Upper lobe of right lung (tissue), 1 donor: ENCODE results near the gene SPATA6L. TPM values are rescaled to one million over a fixed set of nuclear protein-coding genes. Genes with fewer than 3 reads are reported as not detected.
"Not testable (repeated sequence)": the region's sequence is repeated elsewhere in the genome, so short reads cannot be mapped to it uniquely, and the experiment has no call there.

ENCODE experiments used
- ATAC-seq: fragments of 200-7000 bp; cut with Tn5 transposase; one replicate; pipeline ENCODE4 v1.9.1; 2020; ENCODE audit warnings: mild to moderate bottlenecking, moderate library complexity
- DNase-seq: peaks from one replicate; pipeline ENCODE4 v3.0.0-alpha.2; 2020
- H3K27ac ChIP-seq: fragments of 200-600 bp; one replicate; pipeline ENCODE4 v1.8.0; 2022
- H3K27me3 ChIP-seq: fragments of 200-600 bp; one replicate; pipeline ENCODE4 v1.8.0; 2022; ENCODE audit warnings: mild to moderate bottlenecking
- H3K36me3 ChIP-seq: fragments of 200-600 bp; one replicate; pipeline ENCODE4 v1.8.0; 2022
- H3K4me1 ChIP-seq: fragments of 200-600 bp; one replicate; pipeline ENCODE4 v1.8.0; 2022
- H3K4me3 ChIP-seq: fragments of 200-600 bp; one replicate; pipeline ENCODE4 v1.8.0; 2022; ENCODE audit warnings: mild to moderate bottlenecking
- H3K9me3 ChIP-seq: fragments of 200-600 bp; one replicate; pipeline ENCODE4 v1.8.0; 2022
- CTCF ChIP-seq: fragments of 200-600 bp; IDR thresholded peaks from one replicate; pipeline ENCODE4 v1.8.0; 2022; ENCODE audit warnings: antibody characterized with exemption
- intact Hi-C: fragments of 100-400 bp; cut with DNase I; formaldehyde crosslinking; loops from one replicate; pipeline ENCODE4 v1.11.0; 2022
- total RNA-seq: library from RNA; stranded (reverse); fragmentation: NEBNext Ultra II Directional; extraction: Animal tissue kit (Norgen Biotek cat#: 25700); gene quantifications from one replicate; pipeline ENCODE4 v1.2.1, GENCODE V29; 2021
- donor health status: DM: no; HTN: yes; CAD: no; lungs with severe emphysema.

SPATA6L gene
- total RNA-seq, 1 donor from 2014 or later = 12.6 TPM

- intact Hi-C loops = no loop called here
- ATAC-seq = no peak
- DNase-seq = no peak
- H3K27ac ChIP-seq = no peak overlapping the region
- H3K36me3 ChIP-seq = no peaks in the 10 kb centered on the region
- no peaks in the 10 kb centered on the region for H3K9me3 ChIP-seq
- no peaks in the 10 kb centered on the region for H3K27me3 ChIP-seq
- H3K4me1 ChIP-seq = peaks cover 37% of the 10 kb centered on the region
- no peak overlapping the region for H3K4me3 ChIP-seq
- no peak for TF ChIP-seq CTCF
Measured at GRCh38 chr9:4661165-4661564, 5.1 kb downstream of the SPATA6L start.

- H3K9me3 ChIP-seq, intact Hi-C loops, H3K27me3 ChIP-seq, DNase-seq, H3K4me3 ChIP-seq, ATAC-seq, H3K27ac ChIP-seq, H3K36me3 ChIP-seq: not testable (repeated sequence)
- peaks cover 37% of the 10 kb centered on the region for H3K4me1 ChIP-seq
Measured at GRCh38 chr9:4660665-4661064, 5.6 kb downstream of the SPATA6L start.

GRCh38 chr9:4657426-4658159 lies 8.7 kb downstream of the SPATA6L start:
- no peak for ATAC-seq
- Histone ChIP-seq H3K27me3 (no peaks in the 10 kb centered on the region), H3K36me3 (no peaks in the 10 kb centered on the region), H3K27ac (peak overlapping the region; percentile 13), H3K4me1 (peaks cover 13% of the 10 kb centered on the region), H3K4me3 (no peak overlapping the region), H3K9me3 (no peaks in the 10 kb centered on the region)
- no peak for TF ChIP-seq CTCF
- intact Hi-C loops = no loop called here
- no peak for DNase-seq

- Histone ChIP-seq H3K9me3 (no peaks in the 10 kb centered on the region), H3K27me3 (no peaks in the 10 kb centered on the region), H3K4me1 (peaks cover 9% of the 10 kb centered on the region), H3K27ac (no peak overlapping the region), H3K36me3 (no peaks in the 10 kb centered on the region), H3K4me3 (no peak overlapping the region)
- intact Hi-C loops = no loop called here
- TF ChIP-seq CTCF = no peak
- ATAC-seq (no peak), DNase-seq (no peak)
Measured at GRCh38 chr9:4656621-4657020, 9.7 kb downstream of the SPATA6L start.

- H3K27ac ChIP-seq, H3K4me3 ChIP-seq, H3K9me3 ChIP-seq, H3K4me1 ChIP-seq, H3K36me3 ChIP-seq, DNase-seq, ATAC-seq, intact Hi-C loops, H3K27me3 ChIP-seq: not testable (repeated sequence)
Measured at GRCh38 chr9:4656196-4656595, 10.1 kb downstream of the SPATA6L start.

GRCh38 chr9:4654538-4654937 lies 11.7 kb downstream of the SPATA6L start:
- Histone ChIP-seq H3K36me3 (no peaks in the 10 kb centered on the region), H3K4me1 (peaks cover 6% of the 10 kb centered on the region), H3K27ac (no peak overlapping the region), H3K9me3 (no peaks in the 10 kb centered on the region), H3K27me3 (no peaks in the 10 kb centered on the region), H3K4me3 (no peak overlapping the region)
- intact Hi-C loops = no loop called here
- no peak for DNase-seq
- TF ChIP-seq CTCF = no peak
- ATAC-seq = no peak

GRCh38 chr9:4654084-4654483 lies 12.2 kb downstream of the SPATA6L start:
- no peak overlapping the region for H3K27ac ChIP-seq
- H3K4me1 ChIP-seq = peaks cover 6% of the 10 kb centered on the region
- no peaks in the 10 kb centered on the region for H3K36me3 ChIP-seq
- no peaks in the 10 kb centered on the region for H3K27me3 ChIP-seq
- intact Hi-C loops = no loop called here
- no peak for ATAC-seq
- H3K9me3 ChIP-seq = no peaks in the 10 kb centered on the region
- no peak for TF ChIP-seq CTCF
- no peak for DNase-seq
- H3K4me3 ChIP-seq = no peak overlapping the region
